GM21786 (cell line): Measurements from ENCODE around the gene PADI2.

Experiments used
- ATAC-seq: cut with Tn5 transposase; IDR thresholded peaks from one replicate; pipeline ENCODE4 v1.9.1; 2021; ENCODE audit not compliant: unreplicated experiment

The PADI2 gene

GRCh38 chr1:17024721-17025120, 94.5 kb downstream of the PADI2 start:
- ATAC-seq, result no peak

DNA sequence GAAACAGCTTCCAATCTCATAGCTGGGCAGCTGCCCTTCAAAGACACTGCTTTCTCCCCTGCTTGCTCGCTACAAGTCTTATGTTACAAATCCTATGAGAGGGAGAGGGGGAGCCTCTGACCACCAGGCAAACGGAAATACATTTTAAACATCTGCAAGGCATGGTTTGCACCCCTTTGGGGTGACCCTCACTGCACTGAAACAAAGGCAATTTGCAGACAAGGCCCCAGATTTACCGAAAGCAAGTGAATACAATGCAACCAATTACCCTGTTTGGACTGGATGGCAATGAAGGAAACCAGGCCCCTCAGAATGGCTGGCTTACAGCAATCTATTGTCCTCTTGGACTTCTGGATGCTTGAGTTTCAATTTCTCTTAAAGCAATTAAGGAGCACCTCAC, 95.7 kb downstream of the PADI2 start:
- ATAC-seq, result no peak

DNA sequence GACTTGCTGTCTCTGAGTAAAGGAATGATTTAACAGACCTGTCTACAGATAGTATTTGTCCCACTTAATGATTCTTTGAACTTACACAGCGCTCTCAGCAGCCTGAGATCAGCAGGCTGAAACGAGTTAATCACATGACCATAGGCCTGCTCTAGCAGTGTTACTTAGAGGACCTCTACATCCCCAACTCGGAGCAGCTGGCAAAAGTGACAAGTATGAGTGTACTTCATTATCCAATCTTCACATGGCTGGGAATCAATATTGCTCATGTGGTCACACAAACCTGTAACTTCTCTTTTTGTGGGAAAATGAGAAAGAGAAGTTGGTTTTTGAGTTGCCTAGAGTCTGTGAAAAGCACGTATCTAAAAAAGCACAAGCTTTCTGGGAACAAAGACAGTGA, 96.1 kb downstream of the PADI2 start:
- ATAC-seq, result no peak

- ATAC-seq, result no peak
Measured at GRCh38 chr1:17021896-17022295, 97.4 kb downstream of the PADI2 start.

GRCh38 chr1:17020502-17020901, 98.7 kb downstream of the PADI2 start:
- no peak for ATAC-seq

- ATAC-seq, result no peak
Measured at GRCh38 chr1:17018849-17019248, 100.4 kb downstream of the PADI2 start.

GRCh38 chr1:17017435-17017834, 101.8 kb downstream of the PADI2 start:
- no peak for ATAC-seq
